Subcutaneous abdominal adipose tissue (tissue), 5 donors: ENCODE measurements around the gene MLPH.
"Not testable (repeated sequence)": the region's sequence is repeated elsewhere in the genome, so short reads cannot be mapped to it uniquely, and the experiment has no call there.

Experiments used
- H3K27ac ChIP-seq: one replicate; pipeline ENCODE4 v1.7.0; 2013; ENCODE audit warnings: low read depth, mild to moderate bottlenecking, inconsistent platforms, low read length, moderate library complexity
- H3K27me3 ChIP-seq, 5 donors: one replicate each; pipeline ENCODE4 v1.7.0; 2013; ENCODE audit warnings: low read length in 5 of 5, inconsistent platforms in 1 of 5; ENCODE audit not compliant: control insufficient read depth in 5 of 5, insufficient read depth in 4 of 5
- H3K36me3 ChIP-seq, 5 donors: one replicate each; pipeline ENCODE4 v1.7.0; 2013; ENCODE audit warnings: low read length in 5 of 5; ENCODE audit not compliant: control insufficient read depth in 5 of 5, insufficient read depth in 5 of 5
- H3K4me1 ChIP-seq, 5 donors: one replicate each; pipeline ENCODE4 v1.7.0; 2013; ENCODE audit warnings: low read length in 5 of 5, mild to moderate bottlenecking in 3 of 5, moderate library complexity in 1 of 5; ENCODE audit not compliant: control insufficient read depth in 5 of 5, insufficient read depth in 5 of 5
- H3K4me3 ChIP-seq, 5 donors: one replicate each; pipeline ENCODE4 v1.7.0; 2013; ENCODE audit warnings: low read length in 5 of 5, low read depth in 1 of 5
- H3K9ac ChIP-seq, 5 donors: one replicate each; pipeline ENCODE4 v1.7.0; 2013; ENCODE audit warnings: low read length in 5 of 5, mild to moderate bottlenecking in 4 of 5, moderate library complexity in 3 of 5
- H3K9me3 ChIP-seq, 5 donors: one replicate each; pipeline ENCODE4 v1.7.0; 2013; ENCODE audit warnings: low read length in 5 of 5; ENCODE audit not compliant: control insufficient read depth in 5 of 5
- donor health status: healthy.
- donor health status: healthy.
- donor health status: healthy.
- donor health status: healthy.
- donor health status: healthy.

Gene MLPH

DNA sequence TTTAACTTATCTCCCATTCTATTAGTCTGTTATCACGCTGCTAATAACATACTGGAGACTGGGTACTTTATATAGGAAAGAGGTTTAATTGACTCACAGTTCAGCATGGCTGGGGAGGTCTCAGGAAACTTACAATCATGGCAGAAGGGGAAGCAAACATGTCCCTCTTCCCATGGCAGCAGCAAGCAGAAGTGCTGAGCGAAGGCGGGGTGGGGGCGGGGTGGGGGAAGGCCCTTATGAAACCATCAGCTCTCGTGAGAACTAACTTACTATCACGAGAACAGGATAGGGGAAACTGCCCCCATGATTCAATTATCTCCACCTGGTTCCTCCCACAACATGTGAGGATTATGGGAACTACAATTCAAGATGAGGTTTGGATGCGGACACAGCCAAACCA lies 17.6 kb upstream of the MLPH start:
- H3K4me3 ChIP-seq, H3K9me3 ChIP-seq, H3K27ac ChIP-seq, H3K36me3 ChIP-seq, H3K27me3 ChIP-seq, H3K9ac ChIP-seq: not testable (repeated sequence)
- peaks cover 0 to 14% (median 11%) of the 10 kb centered on the region in 5 donors for H3K4me1 ChIP-seq

DNA sequence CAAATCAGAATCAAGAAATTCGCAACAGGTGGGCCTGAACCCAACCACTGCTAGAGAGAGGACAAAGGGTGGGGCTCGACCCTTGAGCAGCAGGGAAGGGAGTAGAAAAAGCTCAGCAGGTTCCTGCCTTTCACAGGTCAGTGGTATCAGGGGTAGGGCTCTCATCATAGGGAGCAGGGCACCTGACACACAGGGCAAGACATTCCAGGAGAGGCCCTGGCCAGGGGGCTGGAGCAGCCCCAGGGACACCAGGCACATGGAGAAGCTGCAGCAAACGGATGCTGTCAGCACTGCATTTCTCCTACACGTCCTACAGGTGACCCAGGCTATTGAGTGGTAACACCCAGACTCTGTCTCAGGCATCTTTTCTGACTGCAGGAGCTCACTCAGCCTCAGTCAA lies 17.2 kb upstream of the MLPH start:
- Histone ChIP-seq H3K4me3 (no peak overlapping the region), H3K27ac (no peak overlapping the region), H3K9ac (no peak overlapping the region), H3K9me3 (no peaks in the 10 kb centered on the region), H3K36me3 (no peaks in the 10 kb centered on the region), H3K4me1 (peaks cover 0 to 18% (median 16%) of the 10 kb centered on the region in 5 donors), H3K27me3 (no peaks in the 10 kb centered on the region)

DNA sequence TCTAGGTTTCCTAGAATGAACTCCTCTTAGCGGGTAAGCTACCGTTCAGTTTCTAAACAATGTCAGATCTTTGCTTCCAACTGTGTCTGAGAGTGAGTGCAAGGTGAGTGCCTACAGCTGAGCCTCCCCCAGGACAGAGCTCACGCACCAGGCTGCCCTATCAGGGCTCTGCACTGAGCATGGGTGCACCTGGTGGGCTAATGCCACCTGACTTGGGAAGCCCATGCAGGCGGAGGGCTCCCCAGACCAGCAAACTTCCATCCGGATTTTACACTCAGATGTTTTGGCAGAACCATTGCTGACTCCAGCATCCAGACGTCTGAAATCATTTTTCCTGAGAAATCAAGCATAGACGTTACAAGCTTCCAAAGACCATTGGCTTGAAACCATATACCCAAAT lies 16.1 kb upstream of the MLPH start:
- H3K36me3 ChIP-seq: no peaks in the 10 kb centered on the region
- no peaks in the 10 kb centered on the region for H3K9me3 ChIP-seq
- H3K9ac ChIP-seq: no peak overlapping the region
- no peak overlapping the region for H3K4me3 ChIP-seq
- H3K4me1 ChIP-seq: peaks cover 3 to 24% (median 21%) of the 10 kb centered on the region in 5 donors
- H3K27me3 ChIP-seq: no peaks in the 10 kb centered on the region
- no peak overlapping the region for H3K27ac ChIP-seq

DNA sequence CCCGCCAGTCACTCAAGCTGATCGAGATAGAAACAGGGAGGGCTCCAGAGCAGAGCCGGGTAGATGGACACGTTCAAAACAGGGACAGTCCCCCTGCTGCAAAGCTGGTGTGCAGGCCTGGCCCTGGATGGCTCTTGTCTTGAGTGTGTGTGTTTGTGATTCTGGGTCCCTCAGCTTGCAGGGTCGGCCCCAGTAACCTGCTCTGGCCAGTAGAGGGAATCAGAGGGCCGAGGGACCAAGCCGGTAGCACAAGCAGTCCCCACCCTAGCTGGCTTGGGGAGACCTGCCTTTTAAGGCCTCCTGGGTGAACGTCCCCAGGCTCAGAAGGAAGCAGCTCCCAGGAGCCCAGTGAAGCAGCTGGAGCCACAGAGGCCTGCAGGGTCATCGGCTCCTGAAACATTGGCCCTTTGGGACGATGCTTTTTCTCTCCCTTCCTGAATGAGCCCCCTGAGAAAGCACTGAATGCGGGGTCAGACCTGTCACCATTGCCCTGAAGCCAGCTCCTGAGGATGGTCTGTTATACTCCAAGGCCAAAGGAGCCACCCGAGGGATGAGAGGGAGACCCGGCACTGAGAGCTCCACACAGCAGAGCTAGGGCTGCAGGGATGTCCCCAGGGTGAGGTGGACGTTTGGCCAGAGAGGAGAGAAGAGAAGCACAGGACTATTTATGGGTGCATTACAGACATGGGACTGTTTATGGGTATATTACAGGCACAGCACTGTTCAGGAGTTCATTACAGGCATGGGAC lies 15.4 kb upstream of the MLPH start:
- no peaks in the 10 kb centered on the region for H3K9me3 ChIP-seq
- H3K9ac ChIP-seq: peak overlapping the region in 1 of 5 donors; percentile 28
- H3K4me3 ChIP-seq: no peak overlapping the region
- peaks cover 4 to 28% (median 26%) of the 10 kb centered on the region in 5 donors for H3K4me1 ChIP-seq
- H3K36me3 ChIP-seq: no peaks in the 10 kb centered on the region
- H3K27ac ChIP-seq: no peak overlapping the region
- H3K27me3 ChIP-seq: peaks cover 0 to 7% (median 0%) of the 10 kb centered on the region in 5 donors

DNA sequence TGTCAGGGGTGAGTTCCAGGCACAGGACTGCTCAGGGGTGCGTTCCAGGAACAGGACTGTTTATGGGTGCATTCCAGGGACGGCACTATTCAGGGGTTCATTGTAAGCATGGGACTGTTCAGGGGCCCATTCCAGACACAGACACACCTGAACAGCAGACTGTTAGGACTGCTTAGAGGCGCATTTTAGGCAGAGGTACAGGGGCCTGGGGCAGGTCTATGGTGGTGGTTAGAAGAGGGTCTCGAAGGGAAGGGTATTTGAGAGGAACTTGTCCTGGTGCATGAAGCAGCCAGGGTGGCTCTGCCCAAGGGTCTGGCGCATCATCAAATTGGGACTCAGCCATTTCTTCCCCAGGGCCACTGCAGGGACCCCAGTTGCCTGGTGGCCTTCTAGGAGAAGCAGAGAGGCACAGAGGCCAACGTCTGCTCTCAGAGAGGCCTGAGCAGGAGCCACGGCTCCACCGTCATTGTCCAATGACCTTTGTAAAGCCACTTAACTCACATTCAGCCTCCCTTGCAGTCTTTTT lies 14.8 kb upstream of the MLPH start:
- Histone ChIP-seq H3K36me3 (no peaks in the 10 kb centered on the region), H3K27ac (no peak overlapping the region), H3K27me3 (peaks cover 0 to 7% (median 0%) of the 10 kb centered on the region in 5 donors), H3K9ac (peak overlapping the region in 1 of 5 donors; percentile 28), H3K4me1 (peaks cover 4 to 28% (median 26%) of the 10 kb centered on the region in 5 donors), H3K4me3 (no peak overlapping the region), H3K9me3 (no peaks in the 10 kb centered on the region)

DNA sequence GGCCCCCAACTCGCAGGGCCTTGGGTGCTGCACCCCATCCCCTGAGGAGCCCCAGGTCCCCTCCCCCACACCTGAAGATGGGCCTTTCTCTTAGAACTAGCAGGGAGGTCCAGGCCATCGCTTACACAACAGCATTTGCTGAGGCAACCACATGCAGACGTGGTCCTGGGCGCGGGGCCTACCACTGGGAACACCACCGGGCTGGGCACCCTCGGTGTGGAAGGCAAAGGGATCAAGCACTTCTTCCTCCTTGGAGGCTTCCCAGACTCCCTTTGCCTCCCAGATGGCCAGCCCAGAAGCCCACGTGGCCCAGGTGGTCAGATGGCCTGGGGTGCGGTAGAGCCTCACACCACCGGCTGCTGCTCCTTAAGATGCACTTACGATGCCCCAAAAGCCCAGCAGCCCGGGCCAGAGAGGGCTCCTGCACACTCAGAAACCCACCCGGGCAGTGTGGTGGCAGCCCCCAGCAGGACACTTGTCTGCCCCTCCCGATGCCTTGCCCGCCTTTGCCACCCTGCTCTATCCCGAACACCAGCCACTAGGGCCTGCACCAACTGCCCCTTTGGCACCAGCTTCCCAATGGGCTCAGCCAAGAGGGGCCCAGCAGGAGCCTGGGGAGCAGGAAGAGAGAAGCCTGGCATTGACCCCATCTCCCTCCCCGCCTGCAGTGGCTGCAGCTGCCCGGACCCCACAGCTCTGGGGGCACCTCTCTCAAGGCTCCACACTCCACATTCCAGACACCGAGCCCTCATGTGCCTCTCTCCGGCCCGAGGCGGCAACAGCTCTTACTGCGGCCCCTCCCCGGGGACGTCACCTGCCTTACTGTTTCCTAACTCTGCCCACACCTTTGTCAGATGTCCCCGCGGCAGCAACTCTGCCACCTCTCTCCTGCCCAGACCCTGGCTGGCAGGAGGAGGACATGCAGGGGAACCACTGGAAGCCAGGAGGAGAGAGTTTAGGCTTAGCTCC lies 13.9 kb upstream of the MLPH start:
- Histone ChIP-seq H3K4me3 (no peak overlapping the region), H3K9ac (peak overlapping the region in 1 of 5 donors; percentile 59), H3K36me3 (no peaks in the 10 kb centered on the region), H3K27ac (peak overlapping the region; percentile 83), H3K4me1 (peaks cover 4 to 28% (median 26%) of the 10 kb centered on the region in 5 donors), H3K27me3 (peaks cover 0 to 7% (median 0%) of the 10 kb centered on the region in 5 donors), H3K9me3 (no peaks in the 10 kb centered on the region)

DNA sequence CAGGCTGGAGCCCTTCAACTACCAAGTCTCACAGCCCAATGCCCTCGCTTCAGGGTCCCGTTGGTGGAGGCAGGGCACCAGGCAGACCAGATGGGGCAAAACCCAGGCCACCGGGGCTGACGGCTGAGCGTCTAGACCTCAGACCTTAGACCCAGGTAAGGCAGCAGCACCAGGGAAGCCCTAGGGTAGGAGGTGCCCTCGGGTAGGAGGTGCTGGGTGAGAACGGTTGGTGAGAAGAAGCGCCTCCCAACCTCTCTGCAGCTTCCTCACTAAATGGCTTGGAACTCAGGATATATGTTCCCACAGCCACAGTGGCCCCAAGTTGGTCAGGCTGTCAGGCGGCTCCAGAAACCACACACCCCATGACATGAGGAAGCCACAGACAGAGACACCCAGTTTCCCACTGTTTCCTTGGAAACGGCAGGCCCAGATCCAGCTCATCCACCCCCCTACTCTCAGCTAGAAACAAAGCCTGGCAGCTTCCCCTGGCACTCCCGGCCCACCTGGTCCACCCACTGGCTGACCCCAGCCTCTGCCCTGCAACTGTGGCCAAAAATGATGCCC lies 13.1 kb upstream of the MLPH start:
- Histone ChIP-seq H3K9ac (peak overlapping the region in 1 of 5 donors; percentile 81), H3K27me3 (peaks cover 0 to 7% (median 0%) of the 10 kb centered on the region in 5 donors), H3K27ac (peak overlapping the region; percentile 83), H3K4me1 (peaks cover 4 to 30% (median 26%) of the 10 kb centered on the region in 5 donors), H3K36me3 (no peaks in the 10 kb centered on the region), H3K4me3 (peak overlapping the region in 1 of 5 donors; percentile 69), H3K9me3 (no peaks in the 10 kb centered on the region)

DNA sequence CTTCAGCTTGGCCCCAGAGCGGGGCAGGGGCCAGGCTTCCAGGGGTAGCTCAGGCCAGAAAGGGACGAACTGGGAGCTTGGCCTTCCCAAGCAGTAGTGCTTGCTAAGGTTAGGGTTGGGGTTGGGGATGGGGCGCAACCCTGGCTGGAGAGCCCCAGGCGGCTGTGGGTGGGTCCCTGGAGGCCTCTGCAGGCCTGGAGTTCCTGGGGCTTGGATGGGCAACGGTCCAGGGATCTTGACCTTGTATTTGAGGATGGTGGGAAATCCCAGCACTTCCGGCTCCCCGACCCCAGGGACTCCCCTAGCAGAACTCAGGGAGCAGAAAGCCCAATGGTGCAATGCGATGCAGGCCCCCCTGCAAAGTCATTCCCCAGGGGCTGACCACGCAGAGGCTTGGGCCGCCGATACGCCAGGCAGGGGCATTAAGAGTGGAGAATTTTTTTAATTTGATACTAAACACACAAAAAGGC lies 12.6 kb upstream of the MLPH start:
- Histone ChIP-seq H3K4me3 (peak overlapping the region; percentile 32 to 69 (median 64)), H3K4me1 (peaks cover 4 to 33% (median 27%) of the 10 kb centered on the region in 5 donors), H3K27me3 (peaks cover 0 to 7% (median 0%) of the 10 kb centered on the region in 5 donors)

DNA sequence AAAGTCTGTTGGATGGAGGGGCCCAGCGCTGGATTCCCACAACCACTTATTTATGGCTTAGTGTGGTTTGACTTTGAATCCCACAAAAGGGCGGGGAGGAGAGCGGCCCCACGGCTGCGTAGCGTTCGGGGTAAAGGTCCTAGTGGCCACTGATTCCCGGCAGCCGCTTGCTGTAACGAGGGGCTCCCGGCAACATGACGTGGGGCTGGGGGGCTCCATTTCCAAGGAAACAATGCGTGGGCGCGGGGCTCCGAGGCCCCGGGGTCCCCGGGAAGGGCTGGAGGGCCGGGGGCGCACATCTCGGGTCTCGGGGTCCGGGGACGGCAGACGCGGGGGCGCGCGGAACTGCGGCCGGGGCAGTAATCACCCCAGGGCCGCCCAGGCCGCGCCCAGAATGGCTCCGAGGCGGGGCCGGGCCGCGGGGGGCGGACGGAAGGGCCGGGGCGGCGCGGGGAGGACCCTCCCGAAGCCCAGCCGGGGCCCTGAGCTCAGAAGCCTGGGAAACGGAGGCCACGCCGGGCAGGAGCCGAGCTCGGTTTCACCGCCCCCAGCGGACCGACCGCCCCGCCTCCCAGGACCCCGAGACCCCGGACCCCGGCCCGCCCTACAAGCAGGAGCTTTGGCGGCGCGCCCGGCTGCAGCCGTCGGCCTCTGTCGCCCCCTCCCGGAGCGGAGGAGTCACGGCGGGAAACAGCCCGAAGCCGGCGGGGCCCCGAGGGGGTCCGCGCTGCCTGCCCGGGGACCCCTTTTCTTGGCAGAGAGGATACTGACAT lies 11.9 kb upstream of the MLPH start:
- peaks cover 4 to 39% (median 30%) of the 10 kb centered on the region in 5 donors for H3K4me1 ChIP-seq
- peak overlapping the region in 4 of 5 donors; percentile 75 to 85 (median 78) for H3K9ac ChIP-seq
- H3K27ac ChIP-seq: peak overlapping the region; percentile 83
- H3K4me3 ChIP-seq: peak overlapping the region; percentile 61 to 69 (median 64)
- peaks cover 0 to 7% (median 0%) of the 10 kb centered on the region in 5 donors for H3K27me3 ChIP-seq
- no peaks in the 10 kb centered on the region for H3K9me3 ChIP-seq
- no peaks in the 10 kb centered on the region for H3K36me3 ChIP-seq

More for the DNA sequence above, 12.6 kb upstream of the MLPH start:
- Histone ChIP-seq H3K27ac (peak overlapping the region; percentile 83), H3K9ac (peak overlapping the region in 4 of 5 donors; percentile 75 to 85 (median 78)), H3K9me3 (no peaks in the 10 kb centered on the region), H3K36me3 (no peaks in the 10 kb centered on the region)
